GM19193 (cell line): ENCODE results near the gene SPATA16.

ENCODE experiments used
- POLR2A ChIP-seq: IDR thresholded peaks from 4 replicates; pipeline ENCODE4 v1.6.1; 2011; ENCODE audit not compliant: insufficient read depth, insufficient read length; ENCODE audit errors: extremely low read depth

SPATA16 gene

GRCh38 chr3:173078525-173078924 is 62.5 kb downstream of the SPATA16 start:
- no peak for TF ChIP-seq POLR2A

- no peak for TF ChIP-seq POLR2A
These were observed 74.7 kb downstream of the SPATA16 start for GRCh38 chr3:173066044-173067004.

GRCh38 chr3:173065543-173065981 is 75.5 kb downstream of the SPATA16 start:
- TF ChIP-seq POLR2A: no peak

- no peak for TF ChIP-seq POLR2A
These were observed 76.4 kb downstream of the SPATA16 start for GRCh38 chr3:173064631-173065030.

- no peak for TF ChIP-seq POLR2A
These were observed 82.8 kb downstream of the SPATA16 start for GRCh38 chr3:173058229-173058628.

- no peak for TF ChIP-seq POLR2A
These were observed 85.7 kb downstream of the SPATA16 start for GRCh38 chr3:173055228-173055933.

- TF ChIP-seq POLR2A: no peak
These were observed 91.7 kb downstream of the SPATA16 start for GRCh38 chr3:173049360-173049759.

- TF ChIP-seq POLR2A: no peak
These were observed 95.2 kb downstream of the SPATA16 start for GRCh38 chr3:173045770-173046382.

GRCh38 chr3:173044998-173045397 is 96.0 kb downstream of the SPATA16 start:
- TF ChIP-seq POLR2A: no peak

GRCh38 chr3:173043757-173044156 is 97.3 kb downstream of the SPATA16 start:
- no peak for TF ChIP-seq POLR2A

- TF ChIP-seq POLR2A: no peak
These were observed 102.6 kb downstream of the SPATA16 start for GRCh38 chr3:173038484-173038871.

GRCh38 chr3:173037840-173038483 is 103.1 kb downstream of the SPATA16 start:
- TF ChIP-seq POLR2A: no peak

GRCh38 chr3:173030273-173030672 is 110.8 kb downstream of the SPATA16 start:
- TF ChIP-seq POLR2A: no peak

- no peak for TF ChIP-seq POLR2A
These were observed 112.7 kb downstream of the SPATA16 start for GRCh38 chr3:173028351-173028750.

GRCh38 chr3:173027429-173027828 is 113.6 kb downstream of the SPATA16 start:
- TF ChIP-seq POLR2A: no peak

- TF ChIP-seq POLR2A: no peak
These were observed 115.1 kb downstream of the SPATA16 start for GRCh38 chr3:173025941-173026340.
